Neural cell (in vitro differentiated cells): ENCODE results near the gene PRDX4.

ENCODE experiments used
- EP300 ChIP-seq: fragments of 450-650 bp; conservative IDR thresholded peaks from 2 replicates; pipeline ENCODE4 v1.6.1; 2014; ENCODE audit warnings: antibody characterized with exemption, mild to moderate bottlenecking, moderate library complexity; ENCODE audit not compliant: poor library complexity, severe bottlenecking
- MXI1 ChIP-seq: fragments of 450-650 bp; conservative IDR thresholded peaks from 2 replicates; pipeline ENCODE4 v1.6.1; 2014; ENCODE audit warnings: antibody characterized with exemption, mild to moderate bottlenecking; ENCODE audit not compliant: poor library complexity, severe bottlenecking
- POLR2AphosphoS5 ChIP-seq: IDR thresholded peaks from 2 replicates; pipeline ENCODE4 v1.6.1; 2012
- RAD21 ChIP-seq: fragments of 450-650 bp; conservative IDR thresholded peaks from 2 replicates; pipeline ENCODE4 v1.6.1; 2014; ENCODE audit warnings: antibody characterized with exemption, mild to moderate bottlenecking, moderate library complexity
- REST ChIP-seq: IDR thresholded peaks from 2 replicates; pipeline ENCODE4 v1.6.1; 2012; ENCODE audit warnings: borderline replicate concordance
- SMC3 ChIP-seq: fragments of 450-650 bp; conservative IDR thresholded peaks from 2 replicates; pipeline ENCODE4 v1.6.1; 2014; ENCODE audit warnings: antibody characterized with exemption, mild to moderate bottlenecking, moderate library complexity; ENCODE audit not compliant: poor library complexity
- TAF1 ChIP-seq: IDR thresholded peaks from 2 replicates; pipeline ENCODE4 v1.6.1; 2012; ENCODE audit warnings: low read depth
- TF ChIP-seq, protein P1 (sequence below): fragments of 450-650 bp; IDR thresholded peaks from 2 replicates; pipeline ENCODE4 v1.5.1; 2014; ENCODE audit warnings: antibody characterized with exemption, mild to moderate bottlenecking, moderate library complexity; ENCODE audit not compliant: poor library complexity, severe bottlenecking

GRCh38 chrX:23726191-23726590 lies 58.9 kb downstream of the PRDX4 start:
- TF ChIP-seq, protein P1, sequence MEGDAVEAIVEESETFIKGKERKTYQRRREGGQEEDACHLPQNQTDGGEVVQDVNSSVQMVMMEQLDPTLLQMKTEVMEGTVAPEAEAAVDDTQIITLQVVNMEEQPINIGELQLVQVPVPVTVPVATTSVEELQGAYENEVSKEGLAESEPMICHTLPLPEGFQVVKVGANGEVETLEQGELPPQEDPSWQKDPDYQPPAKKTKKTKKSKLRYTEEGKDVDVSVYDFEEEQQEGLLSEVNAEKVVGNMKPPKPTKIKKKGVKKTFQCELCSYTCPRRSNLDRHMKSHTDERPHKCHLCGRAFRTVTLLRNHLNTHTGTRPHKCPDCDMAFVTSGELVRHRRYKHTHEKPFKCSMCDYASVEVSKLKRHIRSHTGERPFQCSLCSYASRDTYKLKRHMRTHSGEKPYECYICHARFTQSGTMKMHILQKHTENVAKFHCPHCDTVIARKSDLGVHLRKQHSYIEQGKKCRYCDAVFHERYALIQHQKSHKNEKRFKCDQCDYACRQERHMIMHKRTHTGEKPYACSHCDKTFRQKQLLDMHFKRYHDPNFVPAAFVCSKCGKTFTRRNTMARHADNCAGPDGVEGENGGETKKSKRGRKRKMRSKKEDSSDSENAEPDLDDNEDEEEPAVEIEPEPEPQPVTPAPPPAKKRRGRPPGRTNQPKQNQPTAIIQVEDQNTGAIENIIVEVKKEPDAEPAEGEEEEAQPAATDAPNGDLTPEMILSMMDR = no peak
- TF ChIP-seq EP300 (no peak), SMC3 (no peak), RAD21 (no peak), POLR2AphosphoS5 (no peak), REST (no peak), TAF1 (no peak), MXI1 (no peak)
